CD14-positive monocyte (primary cell): ENCODE measurements around the gene SCG5. TPM values are rescaled to one million over a fixed set of nuclear protein-coding genes. Genes with fewer than 3 reads are reported as not detected.

Experiments used
- DNase-seq, 3 donors: peaks; one replicate each; pipeline ENCODE4 v3.0.0-alpha.2; 2011 to 2022
- H2AFZ ChIP-seq: 2 replicates; pipeline ENCODE4 v1.6.0; 2012; ENCODE audit warnings: mild to moderate bottlenecking, low read depth, low read length, inconsistent platforms; ENCODE audit not compliant: insufficient read depth, poor library complexity, severe bottlenecking
- H3K27ac ChIP-seq, 2 donors: 1 replicate in 1 of 2; 2 replicates in 1 of 2; pipeline ENCODE4 v1.5.1; 2012 to 2013; ENCODE audit warnings: low read length in 2 of 2, control low read depth in 1 of 2, inconsistent platforms in 1 of 2, low read depth in 1 of 2, mild to moderate bottlenecking in 1 of 2
- H3K27me3 ChIP-seq, 2 donors: one replicate each; pipeline versions ENCODE4 v1.6.0 to v1.6.1; 2011 to 2013; ENCODE audit warnings: low read length in 2 of 2; ENCODE audit not compliant: control insufficient read depth in 2 of 2, insufficient read depth in 2 of 2
- H3K36me3 ChIP-seq, 2 donors: replicated peaks in 1 of 2; 1 replicate in 1 of 2; 2 replicates in 1 of 2; pipeline versions ENCODE4 v1.5.1 to v1.6.1; 2012 to 2013; ENCODE audit warnings: low read length in 2 of 2, control low read depth in 1 of 2, inconsistent platforms in 1 of 2, mild to moderate bottlenecking in 1 of 2; ENCODE audit not compliant: insufficient read depth in 2 of 2, control insufficient read depth in 1 of 2
- H3K4me1 ChIP-seq, 2 donors: 1 replicate in 1 of 2; 2 replicates in 1 of 2; pipeline versions ENCODE4 v1.5.1 to v1.6.1; 2012 to 2013; ENCODE audit warnings: low read length in 2 of 2, control low read depth in 1 of 2, inconsistent platforms in 1 of 2, mild to moderate bottlenecking in 1 of 2, moderate library complexity in 1 of 2; ENCODE audit not compliant: insufficient read depth in 2 of 2, control insufficient read depth in 1 of 2
- H3K4me2 ChIP-seq: replicated peaks from 2 replicates; pipeline ENCODE3; 2012; ENCODE audit warnings: low read length, moderate library complexity, mild to moderate bottlenecking; ENCODE audit not compliant: poor library complexity, severe bottlenecking; ENCODE audit errors: extremely low read depth
- H3K4me3 ChIP-seq, 3 experiments: fragments of 200-600 bp in 1 of 3; sonication (generic) in 1 of 3; replicated peaks in 1 of 3; 1 replicate in 2 of 3; 2 replicates in 1 of 3; pipeline ENCODE4 v1.5.1; 2011 to 2013; ENCODE audit warnings: low read length in 3 of 3, mild to moderate bottlenecking in 3 of 3, control low read depth in 2 of 3, low read depth in 2 of 3, inconsistent platforms in 1 of 3, moderate library complexity in 1 of 3
- H3K79me2 ChIP-seq: 2 replicates; pipeline ENCODE4 v1.6.0; 2012; ENCODE audit warnings: mild to moderate bottlenecking, control low read depth, inconsistent platforms, low read length, moderate library complexity; ENCODE audit not compliant: insufficient read depth
- H3K9ac ChIP-seq: 2 replicates; pipeline ENCODE4 v1.6.0; 2017; ENCODE audit warnings: low read length, mild to moderate bottlenecking; ENCODE audit not compliant: insufficient read depth, poor library complexity, severe bottlenecking
- H3K9me3 ChIP-seq, 2 donors: replicated peaks in 1 of 2; 1 replicate in 1 of 2; 2 replicates in 1 of 2; pipeline versions ENCODE4 v1.5.1 to v1.6.1; 2012 to 2013; ENCODE audit warnings: low read length in 2 of 2, control low read depth in 1 of 2; ENCODE audit not compliant: control insufficient read depth in 1 of 2, insufficient read depth in 1 of 2
- H4K20me1 ChIP-seq: 2 replicates; pipeline ENCODE4 v1.6.0; 2012; ENCODE audit warnings: mild to moderate bottlenecking, low read length, control low read depth, moderate library complexity; ENCODE audit not compliant: insufficient read depth
- H3K27ac Mint-ChIP-seq, 7 donors: one replicate each; pipeline ENCODE4 v1.8.0; 2020; ENCODE audit warnings: mild to moderate bottlenecking in 7 of 7, mixed read lengths in 7 of 7, moderate library complexity in 6 of 7, inconsistent platforms in 2 of 7
- H3K27me3 Mint-ChIP-seq, 3 donors: one replicate each; pipeline ENCODE4 v1.8.0; 2021 to 2022; ENCODE audit warnings: low read depth in 3 of 3, mild to moderate bottlenecking in 3 of 3, mixed read lengths in 3 of 3, moderate library complexity in 3 of 3, inconsistent platforms in 1 of 3
- H3K36me3 Mint-ChIP-seq, 2 donors: one replicate each; pipeline ENCODE4 v1.8.0; 2020; ENCODE audit warnings: mixed read lengths in 2 of 2, inconsistent platforms in 1 of 2, mild to moderate bottlenecking in 1 of 2
- H3K4me1 Mint-ChIP-seq: one replicate; pipeline ENCODE4 v1.8.0; 2020; ENCODE audit warnings: mild to moderate bottlenecking, mixed read lengths
- H3K4me3 Mint-ChIP-seq, 2 donors: one replicate each; pipeline ENCODE4 v1.8.0; 2020; ENCODE audit warnings: mild to moderate bottlenecking in 2 of 2, mixed read lengths in 2 of 2, moderate library complexity in 1 of 2
- H3K9me3 Mint-ChIP-seq, 7 donors: one replicate each; pipeline ENCODE4 v1.8.0; 2020 to 2022; ENCODE audit warnings: mixed read lengths in 7 of 7, mild to moderate bottlenecking in 6 of 7, moderate library complexity in 6 of 7, inconsistent platforms in 2 of 7
- WGBS: methylation state at CpG from one replicate; pipeline ENCODE4 v1.1.5; 2013; ENCODE audit warnings: missing lambda C conversion rate; ENCODE audit not compliant: insufficient coverage; 5-methylcytosine and 5-hydroxymethylcytosine counted together
- intact Hi-C, 2 donors: fragments of 100-400 bp; cut with micrococcal nuclease; formaldehyde crosslinking; loops; one replicate each; pipeline versions ENCODE4 v1.15.0 to v1.15.1; 2023
- polyA plus RNA-seq, 3 donors: library from polyadenylated mRNA; depleted of rRNA in 1 of 3; unstranded in 2 of 3; stranded (reverse) in 1 of 3; fragments of 300-500 nt in 2 of 3; fragments of >200 nt in 1 of 3; fragmentation: Illumina TruSeq in 2 of 3; gene quantifications; 1 replicate in 2 of 3; 2 replicates in 1 of 3; pipeline ENCODE4 v1.2.3, GENCODE V29; 2012 to 2021
- TF ChIP-seq, protein P1 (sequence below): fragments of 200-600 bp; IDR thresholded peaks from one replicate; pipeline ENCODE4 v1.8.0; 2022; ENCODE audit warnings: antibody characterized with exemption, mild to moderate bottlenecking

Gene SCG5
- polyA plus RNA-seq, 3 donors = not detected

DNA sequence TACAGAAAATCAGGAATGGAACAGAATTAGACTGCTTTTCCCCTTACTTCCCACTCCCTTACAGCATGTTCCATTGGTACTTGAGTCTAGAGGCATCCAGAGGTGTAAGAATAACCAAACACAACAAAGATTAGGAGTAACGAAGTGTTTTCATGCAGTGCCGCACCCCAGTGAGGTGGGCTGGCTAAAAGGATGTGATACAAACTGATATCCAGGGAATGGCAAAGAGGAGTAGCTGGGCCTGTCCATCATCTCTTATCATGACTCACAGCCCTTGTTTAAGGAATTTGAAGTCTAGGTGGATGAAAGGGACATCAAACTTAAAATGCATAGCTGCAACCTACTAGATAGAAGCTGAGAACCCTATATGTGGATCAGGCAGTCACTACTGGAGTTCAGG, 16.4 kb downstream of the SCG5 start:
- Mint-ChIP-seq H3K4me1 (no peaks in the 10 kb centered on the region), H3K4me3 (no peak overlapping the region), H3K27me3 (no peaks in the 10 kb centered on the region), H3K27ac (no peak overlapping the region), H3K9me3 (no peaks in the 10 kb centered on the region), H3K36me3 (peaks cover 43 to 72% of the 10 kb centered on the region in 2 donors)
- H3K27me3 ChIP-seq = no peaks in the 10 kb centered on the region
- no peak overlapping the region for H3K4me2 ChIP-seq
- H3K9ac ChIP-seq = no peak overlapping the region
- H3K4me3 ChIP-seq = no peak overlapping the region
- H3K36me3 ChIP-seq = peaks cover 16 to 72% of the 10 kb centered on the region in 2 donors
- H3K79me2 ChIP-seq = no peaks in the 10 kb centered on the region
- intact Hi-C loops = no loop called here
- H3K4me1 ChIP-seq = no peaks in the 10 kb centered on the region
- WGBS = no CpG with 5 or more reads among the region's 2 CpGs
- no peak overlapping the region for H3K27ac ChIP-seq
- no peak overlapping the region for H2AFZ ChIP-seq
- no peak for DNase-seq
- H3K9me3 ChIP-seq = no peaks in the 10 kb centered on the region
- H4K20me1 ChIP-seq = no peaks in the 10 kb centered on the region
- TF ChIP-seq, protein P1, sequence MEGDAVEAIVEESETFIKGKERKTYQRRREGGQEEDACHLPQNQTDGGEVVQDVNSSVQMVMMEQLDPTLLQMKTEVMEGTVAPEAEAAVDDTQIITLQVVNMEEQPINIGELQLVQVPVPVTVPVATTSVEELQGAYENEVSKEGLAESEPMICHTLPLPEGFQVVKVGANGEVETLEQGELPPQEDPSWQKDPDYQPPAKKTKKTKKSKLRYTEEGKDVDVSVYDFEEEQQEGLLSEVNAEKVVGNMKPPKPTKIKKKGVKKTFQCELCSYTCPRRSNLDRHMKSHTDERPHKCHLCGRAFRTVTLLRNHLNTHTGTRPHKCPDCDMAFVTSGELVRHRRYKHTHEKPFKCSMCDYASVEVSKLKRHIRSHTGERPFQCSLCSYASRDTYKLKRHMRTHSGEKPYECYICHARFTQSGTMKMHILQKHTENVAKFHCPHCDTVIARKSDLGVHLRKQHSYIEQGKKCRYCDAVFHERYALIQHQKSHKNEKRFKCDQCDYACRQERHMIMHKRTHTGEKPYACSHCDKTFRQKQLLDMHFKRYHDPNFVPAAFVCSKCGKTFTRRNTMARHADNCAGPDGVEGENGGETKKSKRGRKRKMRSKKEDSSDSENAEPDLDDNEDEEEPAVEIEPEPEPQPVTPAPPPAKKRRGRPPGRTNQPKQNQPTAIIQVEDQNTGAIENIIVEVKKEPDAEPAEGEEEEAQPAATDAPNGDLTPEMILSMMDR = no peak

GRCh38 chr15:32659340-32660155, 18.0 kb downstream of the SCG5 start:
- Histone ChIP-seq H3K36me3 (peaks cover 11 to 58% of the 10 kb centered on the region in 2 donors), H4K20me1 (no peaks in the 10 kb centered on the region), H3K27ac (no peak overlapping the region), H3K4me1 (no peaks in the 10 kb centered on the region), H3K4me2 (no peak overlapping the region), H3K79me2 (no peaks in the 10 kb centered on the region), H3K9me3 (no peaks in the 10 kb centered on the region), H3K9ac (no peak overlapping the region), H3K27me3 (no peaks in the 10 kb centered on the region), H2AFZ (no peak overlapping the region), H3K4me3 (no peak overlapping the region)
- WGBS = 88% methylated on average over 3 of the region's 6 CpGs
- Mint-ChIP-seq H3K4me1 (no peaks in the 10 kb centered on the region), H3K4me3 (no peak overlapping the region), H3K27ac (no peak overlapping the region), H3K36me3 (peaks cover 31 to 68% of the 10 kb centered on the region in 2 donors), H3K27me3 (no peaks in the 10 kb centered on the region), H3K9me3 (no peaks in the 10 kb centered on the region)
- intact Hi-C loops = loop anchor here (5.0 to 10.0 kb wide), 2 partner anchors 333 to 335 kb away; no protein-coding TSS in a partner anchor
- TF ChIP-seq, protein P1 = no peak
- no peak for DNase-seq
